GM18511 (cell line): ENCODE data around the gene SERPINA12.

Experiments
- ATAC-seq: cut with Tn5 transposase; IDR thresholded peaks from one replicate; pipeline ENCODE4 v1.9.1; 2021; ENCODE audit warnings: mild to moderate bottlenecking, moderate library complexity; ENCODE audit not compliant: unreplicated experiment

The SERPINA12 gene

DNA sequence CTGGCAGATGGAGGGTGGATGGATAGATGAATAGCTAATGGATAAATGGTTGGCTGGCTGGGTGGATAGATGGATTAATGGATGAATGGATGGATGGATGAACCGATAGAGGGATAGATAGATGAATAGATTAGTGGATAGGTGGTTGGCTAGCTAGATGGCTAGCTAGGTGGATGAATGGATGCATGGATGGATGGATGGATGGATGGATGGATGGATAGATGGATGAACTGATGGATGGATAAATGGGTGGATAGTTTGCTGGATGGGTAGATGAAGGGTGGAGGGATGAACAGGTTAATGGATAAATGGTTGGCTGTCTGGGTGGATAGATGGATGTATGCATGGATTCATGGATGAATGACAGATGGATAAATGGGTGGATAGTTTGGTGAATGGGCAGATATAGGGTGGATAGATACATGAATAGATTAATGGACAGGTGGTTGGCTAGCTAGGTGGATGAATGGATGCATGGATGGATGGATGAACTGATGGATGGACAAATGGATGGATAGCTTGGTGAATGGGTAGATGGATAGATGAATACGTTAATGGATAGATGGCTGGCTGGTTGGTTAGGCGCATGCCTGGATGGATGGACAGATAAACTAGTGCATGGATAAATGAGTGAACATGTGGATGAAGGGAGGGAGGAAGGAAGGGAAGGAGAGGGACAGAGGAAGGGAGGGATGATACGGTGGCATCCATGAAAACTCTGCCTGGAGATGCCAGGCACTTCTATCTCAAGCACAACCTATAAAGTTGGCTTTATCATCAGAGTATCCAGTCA lies 41.3 kb downstream of the SERPINA12 start:
- ATAC-seq = no peak

DNA sequence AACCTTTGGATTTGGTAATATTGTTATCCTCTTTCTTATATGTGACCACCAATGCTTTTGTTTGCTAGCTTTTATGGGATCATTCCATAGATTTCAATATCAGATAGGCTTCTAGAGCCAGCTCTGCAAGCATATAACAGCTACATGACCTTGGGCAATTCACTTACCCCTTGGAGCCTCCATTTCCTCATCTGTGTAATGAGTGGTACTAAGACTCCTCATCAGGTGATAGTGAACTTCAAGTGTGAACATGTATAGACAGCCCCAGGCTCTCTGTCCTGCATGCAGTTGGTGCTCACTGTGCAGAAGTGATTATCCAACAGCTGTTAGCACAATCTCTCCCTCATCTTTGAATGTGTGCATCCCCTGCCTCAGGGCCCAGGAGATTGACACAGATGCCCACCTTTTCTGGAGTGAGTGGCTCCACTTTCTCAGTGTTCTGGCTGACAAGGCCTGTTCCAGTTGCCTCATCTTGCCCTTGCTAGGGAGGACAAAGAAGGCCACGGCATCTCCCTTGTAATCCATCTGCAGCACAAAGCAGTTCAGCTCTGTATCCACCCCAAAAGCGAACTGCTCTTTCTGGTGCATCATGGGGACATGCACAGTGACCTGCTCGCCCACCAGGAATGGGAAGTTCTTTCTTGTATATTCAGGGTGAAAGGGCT lies 42.4 kb downstream of the SERPINA12 start:
- ATAC-seq = no peak

DNA sequence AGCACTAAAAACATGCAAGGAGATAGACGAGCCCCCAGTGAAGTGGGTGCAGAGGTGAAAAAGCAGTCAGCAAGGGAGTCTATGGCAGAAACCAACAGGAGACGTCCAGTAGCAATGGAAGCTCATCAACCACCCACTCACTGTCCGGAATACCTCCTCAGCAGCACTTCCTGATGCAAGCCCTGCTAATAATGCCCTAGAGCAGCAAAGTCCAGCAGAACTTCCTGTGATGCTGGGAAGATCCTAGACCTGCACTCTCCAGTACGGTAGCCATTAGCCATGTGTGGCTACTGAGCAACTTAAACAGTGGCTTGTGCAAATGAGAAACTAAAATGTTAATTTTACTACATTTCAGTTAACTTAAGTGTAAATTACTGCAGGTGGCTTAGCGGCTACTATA lies 44.2 kb downstream of the SERPINA12 start:
- no peak for ATAC-seq

DNA sequence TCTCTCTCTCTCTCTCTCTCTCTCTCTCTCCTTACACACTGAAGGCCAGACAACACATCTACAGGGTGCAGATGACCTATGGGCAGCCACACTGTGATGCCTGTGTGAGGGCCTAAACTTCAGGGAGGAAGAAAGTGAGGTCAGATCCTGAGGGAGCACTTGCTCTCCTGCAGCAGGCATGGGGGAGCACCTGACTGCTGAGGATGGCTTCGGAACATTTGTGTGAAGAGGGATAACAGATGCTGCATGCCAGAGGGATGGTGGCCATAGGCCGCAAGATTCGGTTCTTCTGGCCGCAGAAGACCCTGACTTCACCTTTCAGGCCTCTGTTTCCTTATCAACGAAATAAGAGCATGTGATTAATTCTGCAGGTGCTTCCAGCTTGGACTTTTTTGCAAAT lies 45.0 kb downstream of the SERPINA12 start:
- no peak for ATAC-seq

DNA sequence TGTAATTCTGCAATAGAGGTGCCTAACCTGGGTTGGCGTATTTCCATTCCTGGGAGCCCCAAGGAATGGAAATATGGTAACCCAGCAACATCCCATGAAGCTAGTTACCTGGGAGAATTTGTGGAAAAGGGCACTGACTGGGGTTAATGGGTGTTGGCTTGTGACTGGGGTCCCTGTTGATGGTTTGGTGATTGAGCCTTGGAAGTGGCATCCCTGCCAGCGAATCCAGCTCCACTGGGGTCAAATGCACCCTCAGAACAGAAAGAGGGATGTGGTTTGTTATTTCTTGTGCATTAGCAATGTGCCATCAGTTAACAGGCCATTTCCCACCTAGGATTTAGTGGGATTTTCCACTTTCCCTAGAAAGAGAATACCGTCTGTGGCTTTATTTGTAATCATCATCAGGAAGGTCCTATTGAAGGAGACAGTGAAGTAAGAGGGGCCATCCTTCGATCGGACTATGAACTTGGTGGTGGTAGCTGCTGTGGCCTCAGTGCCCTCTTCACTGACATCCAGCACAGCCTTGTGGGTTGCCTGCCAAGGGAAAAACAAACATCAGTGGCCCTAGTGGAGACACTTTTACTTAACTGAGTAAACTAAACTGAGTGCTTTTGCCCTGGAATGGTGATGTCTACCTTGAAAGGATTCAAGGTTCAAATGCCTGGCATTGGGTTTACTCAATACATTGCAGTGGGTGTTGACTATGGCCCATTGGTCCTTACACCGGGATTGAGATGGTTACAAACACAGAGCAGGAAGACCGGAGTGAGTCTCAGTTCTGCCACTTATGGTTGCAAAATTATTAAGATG lies 46.3 kb downstream of the SERPINA12 start:
- no peak for ATAC-seq

DNA sequence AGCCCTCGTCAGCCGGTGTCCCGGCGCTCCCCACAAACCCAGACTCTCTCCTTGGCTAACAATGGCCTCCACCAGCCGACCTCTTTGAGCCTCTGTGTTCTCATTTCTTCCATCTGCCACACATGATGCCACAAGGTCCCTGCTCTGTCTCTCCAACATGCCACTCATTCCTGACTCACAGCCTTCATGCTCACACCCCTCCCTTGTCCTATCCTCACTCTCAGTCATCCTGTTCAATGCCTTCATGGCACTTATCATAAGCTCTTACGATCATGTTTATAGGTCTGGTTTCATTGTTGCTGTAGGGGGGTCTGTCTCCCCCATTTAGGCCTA lies 47.1 kb downstream of the SERPINA12 start:
- no peak for ATAC-seq

DNA sequence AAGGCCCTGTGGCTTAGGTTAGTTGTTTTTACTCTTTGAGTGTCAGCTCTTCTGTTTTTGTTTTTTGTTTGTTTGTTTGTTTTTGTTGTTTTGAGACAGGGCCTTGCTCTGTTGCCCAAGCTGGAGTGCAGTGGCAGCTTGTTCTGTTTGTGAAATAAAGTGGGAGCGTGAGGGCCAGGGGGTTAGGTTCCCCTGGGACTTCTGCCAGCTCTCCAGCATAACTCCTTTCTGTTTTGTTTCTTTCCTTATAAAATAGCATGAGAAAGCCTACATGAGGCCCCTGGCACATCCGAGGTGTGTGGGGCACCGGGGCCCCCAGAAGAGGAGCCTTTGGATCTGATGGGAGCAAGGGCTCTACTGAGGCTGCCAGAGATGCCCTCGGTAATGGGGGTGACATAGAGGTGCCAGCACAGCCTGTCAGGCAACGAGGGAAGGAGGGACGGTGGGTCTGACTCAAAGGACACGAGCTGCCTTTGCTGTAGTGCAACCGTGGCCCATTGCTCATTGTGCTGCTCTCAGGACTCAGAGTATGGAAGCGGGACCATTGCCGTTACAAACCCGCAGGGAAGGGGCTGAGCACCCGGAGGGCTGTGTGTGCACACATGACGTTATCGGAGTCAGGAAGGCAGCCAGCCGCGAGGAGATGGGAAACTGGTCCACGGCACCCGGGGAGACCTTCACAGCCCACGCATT lies 47.6 kb downstream of the SERPINA12 start:
- ATAC-seq = no peak

DNA sequence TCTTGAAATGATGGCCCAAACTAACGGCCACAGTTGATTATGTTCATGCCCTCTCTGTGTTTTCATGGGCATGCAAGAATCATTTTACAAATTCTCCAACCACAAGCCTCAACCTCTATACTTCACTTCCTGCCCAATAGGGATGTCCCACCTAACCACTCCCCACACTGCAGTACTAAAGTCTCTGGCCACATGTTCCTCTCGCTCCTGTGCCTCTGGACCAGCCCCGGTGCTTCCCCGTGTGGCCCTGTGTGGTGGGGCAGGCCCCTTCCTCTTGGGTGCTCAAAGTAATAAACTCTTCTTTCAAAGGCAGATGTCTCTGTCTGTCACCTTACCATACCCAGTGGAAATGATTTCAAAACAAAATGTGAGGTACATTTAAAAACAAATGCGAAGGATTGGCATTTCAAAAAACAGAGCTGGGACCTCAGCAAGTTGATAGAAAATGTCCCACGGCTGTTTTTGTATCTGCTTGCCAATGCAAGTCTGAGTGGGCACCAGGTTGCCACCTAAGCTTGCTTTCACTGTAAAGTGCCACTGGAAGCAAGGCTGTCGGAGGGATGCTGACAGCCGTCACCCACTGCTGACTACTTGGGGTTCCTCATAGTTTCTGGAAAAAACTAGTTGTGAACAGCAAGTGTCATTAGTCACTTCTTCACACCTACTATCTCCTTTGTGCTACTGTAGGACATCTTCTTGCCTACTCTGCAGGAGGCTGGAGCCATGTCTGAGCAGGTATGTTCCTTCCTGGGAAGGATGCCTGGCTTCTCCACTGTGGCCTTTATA lies 48.4 kb downstream of the SERPINA12 start:
- no peak for ATAC-seq

DNA sequence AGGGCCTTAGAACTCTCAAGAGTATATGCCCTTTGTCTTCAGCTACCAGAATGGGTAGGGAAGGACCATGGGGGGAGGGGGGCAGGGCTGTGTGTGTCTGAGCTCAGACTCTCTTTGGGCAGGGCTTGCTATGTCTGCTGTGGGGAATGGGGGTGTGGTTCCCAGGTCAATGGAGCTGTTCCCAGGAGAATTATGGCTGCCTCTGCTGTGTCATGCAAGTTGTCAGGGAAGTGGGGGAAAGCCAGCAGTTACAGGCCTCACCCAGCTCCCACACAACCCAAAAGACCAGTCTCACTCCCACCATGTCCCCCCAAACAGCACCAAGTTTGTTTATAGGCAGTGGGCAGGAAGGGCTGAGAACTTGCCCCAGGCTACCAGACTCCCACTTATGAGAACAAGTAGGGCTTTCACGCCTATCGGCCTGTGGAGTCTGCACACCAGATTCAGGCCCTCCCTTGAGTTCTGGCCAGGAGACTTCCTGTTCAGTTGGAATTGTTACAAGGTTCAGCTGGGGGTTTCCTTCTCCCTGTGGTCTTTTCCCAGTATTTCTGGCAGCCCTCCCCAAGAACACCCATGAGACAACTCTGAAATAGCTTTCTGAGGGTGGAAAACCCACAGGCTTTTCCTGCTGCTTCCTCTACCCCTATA lies 50.6 kb downstream of the SERPINA12 start:
- no peak for ATAC-seq

DNA sequence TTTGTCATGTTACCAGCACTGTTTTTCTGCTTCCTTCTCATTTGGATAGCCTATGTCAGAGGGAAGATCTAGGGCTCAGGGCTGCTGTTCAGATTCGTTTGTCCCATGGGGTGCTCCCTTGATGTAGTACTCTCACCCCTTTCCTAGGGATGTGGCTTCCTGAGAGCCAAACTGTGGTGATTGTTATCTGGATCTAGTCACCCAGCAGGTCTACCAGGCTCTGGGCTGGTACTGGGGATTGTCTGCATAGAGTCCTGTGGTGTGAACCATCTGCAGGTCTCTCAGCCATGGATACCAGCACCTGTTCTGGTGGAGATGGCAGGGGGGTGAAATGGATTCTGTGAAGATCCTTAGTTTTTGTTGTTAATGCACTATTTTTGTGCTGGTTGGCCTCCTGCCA lies 51.2 kb downstream of the SERPINA12 start:
- ATAC-seq = no peak

DNA sequence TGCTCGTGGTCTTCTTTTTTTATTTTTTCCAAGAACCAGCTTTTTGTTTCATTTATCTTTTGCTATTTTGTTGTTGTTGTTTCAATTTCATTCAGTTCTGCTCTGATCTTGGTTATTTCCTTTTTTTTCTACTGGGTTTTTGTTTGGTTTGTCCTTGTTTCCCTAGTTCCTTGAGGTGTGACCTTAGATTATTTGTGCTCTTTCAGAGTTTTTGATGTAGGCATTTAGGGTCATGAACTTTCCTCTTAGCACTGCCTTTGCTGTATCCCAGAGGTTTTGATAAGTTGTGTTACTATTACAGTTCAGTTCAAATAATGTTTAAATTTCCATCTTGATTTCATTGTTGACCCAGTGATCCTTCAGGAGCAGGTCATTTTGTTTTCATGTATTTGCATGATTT lies 53.3 kb downstream of the SERPINA12 start:
- ATAC-seq = no peak

DNA sequence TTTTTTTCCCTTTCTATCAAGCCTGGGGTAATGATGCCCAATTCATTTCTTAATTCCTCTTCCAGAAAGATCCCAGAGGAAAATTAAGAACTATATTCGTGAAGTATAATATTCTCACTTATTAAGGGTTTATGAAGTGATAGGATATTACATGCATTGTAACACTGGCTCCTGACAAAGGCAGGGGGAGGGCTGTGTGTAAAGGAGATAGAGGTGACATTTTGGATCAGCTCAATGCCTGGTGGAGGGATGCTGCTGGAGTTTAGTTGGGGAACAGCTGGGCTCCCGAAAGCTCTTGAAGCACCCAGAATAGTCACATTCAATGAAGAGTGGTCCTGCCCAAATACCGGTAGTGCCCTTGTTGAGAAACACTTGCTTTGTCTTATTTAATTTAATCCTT lies 57.4 kb downstream of the SERPINA12 start:
- ATAC-seq = no peak

DNA sequence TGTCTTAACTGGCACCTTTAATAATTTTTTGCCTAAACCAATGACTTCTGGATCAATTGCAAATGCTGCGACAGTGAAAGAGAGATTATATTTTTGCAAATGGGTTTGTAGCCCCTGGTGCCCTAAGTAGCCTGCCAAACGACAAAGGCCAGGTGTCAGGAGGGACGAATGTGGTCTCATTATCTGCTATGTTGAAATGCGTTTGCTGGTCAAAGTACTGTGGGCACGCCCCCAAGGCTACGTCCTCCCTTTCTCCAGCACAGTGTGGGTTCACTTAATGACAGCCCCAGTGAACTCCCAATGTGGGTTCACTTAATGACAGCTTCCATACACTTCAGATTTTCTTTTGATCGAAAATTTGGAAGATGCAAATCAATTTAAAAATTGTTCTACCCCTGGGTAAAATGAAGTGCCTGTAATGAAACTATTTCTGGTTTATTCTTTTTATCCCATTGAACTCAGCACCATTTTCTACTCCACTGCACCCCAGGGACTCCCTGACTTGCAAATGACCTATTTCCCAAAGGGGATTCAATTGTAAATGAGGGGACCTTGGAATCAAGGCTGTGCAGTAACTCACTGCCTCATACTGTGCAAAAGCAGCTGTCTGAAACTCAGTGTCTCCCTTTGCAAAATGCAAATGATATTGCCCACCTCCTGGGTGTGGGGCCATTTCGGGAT lies 58.0 kb downstream of the SERPINA12 start:
- ATAC-seq = no peak

DNA sequence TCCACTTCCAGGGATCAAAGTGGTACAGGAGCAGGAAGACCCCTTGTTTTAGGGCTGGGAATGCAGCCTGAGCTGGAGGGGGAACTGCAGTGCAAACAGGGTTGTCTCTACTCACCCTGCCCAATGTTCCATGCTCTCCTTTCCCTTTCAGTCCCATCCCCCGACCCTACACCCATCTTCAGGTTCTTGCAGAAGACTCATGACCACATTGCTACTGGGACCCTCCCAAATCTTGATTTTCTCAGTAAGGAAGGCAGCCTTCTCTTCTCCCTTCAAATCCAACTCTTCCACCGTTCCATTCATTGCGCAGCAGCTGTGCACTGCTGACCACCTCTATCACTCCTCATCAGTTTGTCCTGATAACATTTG lies 58.6 kb downstream of the SERPINA12 start:
- no peak for ATAC-seq

DNA sequence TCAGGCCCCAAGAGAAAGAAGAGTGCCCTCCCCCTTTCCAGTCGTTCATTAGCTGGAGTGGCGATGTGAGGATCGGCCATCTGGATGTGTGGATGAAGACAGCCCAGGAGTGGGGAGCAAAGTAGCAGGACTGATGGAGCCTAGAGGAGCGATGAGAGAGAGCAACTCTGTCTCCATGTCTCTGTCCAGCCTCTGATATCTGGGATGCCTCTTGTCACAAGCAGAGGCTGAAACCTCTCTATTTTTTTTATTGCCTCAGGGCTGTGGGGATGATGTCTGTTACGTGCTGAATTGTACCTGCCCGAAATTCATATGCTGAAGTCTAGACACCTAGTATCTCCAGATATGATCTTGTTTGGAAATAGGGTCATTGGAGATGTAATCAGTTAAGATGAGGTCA lies 59.3 kb downstream of the SERPINA12 start:
- no peak for ATAC-seq

DNA sequence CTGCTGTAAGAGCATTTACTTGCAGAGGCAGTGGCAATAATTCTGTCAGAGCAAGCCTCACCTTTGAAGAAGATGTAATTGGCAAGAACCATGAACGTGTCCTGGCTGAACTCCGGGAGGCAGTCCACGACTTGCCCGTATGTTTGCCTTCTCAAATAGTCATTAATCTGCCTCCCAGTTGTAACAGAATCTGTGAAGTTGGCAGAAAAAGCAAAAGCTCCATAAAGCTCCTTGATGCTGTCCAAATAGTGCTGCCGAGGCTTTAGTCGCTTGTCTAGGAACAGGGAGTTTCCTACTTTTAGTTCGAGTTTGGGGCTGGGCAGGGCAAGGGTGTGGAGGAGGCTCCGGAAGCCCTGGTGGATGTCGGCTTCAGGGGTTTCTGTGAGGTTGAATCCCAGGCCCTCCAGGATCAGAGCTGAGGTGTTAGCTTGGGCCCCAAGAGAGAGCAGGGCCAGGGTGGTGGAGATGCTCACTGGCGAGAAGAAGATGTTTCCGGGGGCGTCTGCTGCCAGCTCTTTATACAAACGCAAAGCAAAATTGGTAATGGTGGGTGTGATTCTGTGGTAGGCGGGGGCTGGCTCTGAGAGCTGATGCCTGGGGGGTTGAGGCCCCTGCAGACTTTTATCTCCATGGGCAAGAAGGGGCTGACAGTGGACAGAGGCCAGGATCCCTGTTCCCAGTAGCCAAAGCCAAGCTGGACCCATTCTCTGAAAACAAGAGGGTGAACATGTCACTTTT lies 61.0 kb downstream of the SERPINA12 start:
- ATAC-seq = no peak

DNA sequence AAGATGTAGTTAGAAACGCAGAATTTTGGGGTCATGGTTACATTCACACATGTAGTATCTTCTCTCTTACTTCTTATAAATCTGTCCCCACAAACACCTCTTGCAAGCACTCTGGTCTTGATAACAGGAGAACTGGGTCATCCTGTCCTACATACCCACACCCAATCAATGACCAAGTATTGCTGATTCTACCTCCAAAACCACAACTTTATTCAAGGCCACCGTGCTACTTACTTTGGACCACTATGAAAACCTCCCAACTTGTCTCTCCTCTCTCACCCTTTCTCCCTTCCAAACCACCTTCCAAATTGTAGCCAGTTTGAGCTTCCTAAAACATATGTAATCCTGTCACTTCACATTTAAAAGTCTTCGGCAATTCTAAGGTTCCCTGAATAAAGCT lies 62.1 kb downstream of the SERPINA12 start:
- no peak for ATAC-seq

DNA sequence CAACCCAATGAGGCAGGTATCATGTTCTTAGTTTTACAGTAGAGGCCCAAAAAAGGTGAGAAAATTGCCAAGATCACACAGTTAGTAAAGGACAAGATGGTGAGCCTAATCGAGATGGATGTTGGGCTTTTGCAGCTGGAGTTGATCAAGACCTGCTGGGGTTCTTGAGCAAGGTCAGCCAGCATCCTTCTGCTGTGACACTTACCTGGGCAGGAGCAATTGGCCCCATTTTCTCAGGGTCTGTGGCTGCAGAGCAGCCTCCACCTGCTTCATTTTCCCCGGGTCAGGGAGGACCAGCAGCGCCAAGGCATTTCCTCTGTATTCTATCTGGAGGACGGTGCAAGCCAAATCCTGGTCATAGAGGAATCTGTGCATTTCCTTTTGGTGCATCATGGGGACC lies 63.1 kb downstream of the SERPINA12 start:
- ATAC-seq = no peak

DNA sequence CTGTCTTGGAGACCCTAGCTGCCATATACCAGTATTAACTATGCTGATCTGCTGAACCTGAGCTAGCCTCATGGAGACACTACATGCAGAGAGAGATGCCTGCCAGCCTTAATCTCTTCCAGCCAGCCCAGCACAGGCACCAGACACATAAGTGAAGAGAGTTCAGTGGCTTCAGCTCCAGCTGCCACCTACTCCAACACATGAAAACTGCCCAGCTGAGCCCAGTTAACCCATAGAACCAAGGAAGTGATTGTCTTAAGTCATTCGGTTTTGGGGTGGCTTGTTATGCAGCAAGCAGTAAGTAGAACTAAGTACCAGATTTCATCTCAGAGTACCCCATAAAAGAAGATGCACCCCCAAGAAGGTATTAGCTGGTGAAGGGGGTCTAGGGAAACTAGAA lies 64.3 kb downstream of the SERPINA12 start:
- no peak for ATAC-seq
